Caco-2 (cell line): Measurements from ENCODE around the gene STAC2. TPM values are rescaled to one million over a fixed set of nuclear protein-coding genes. Genes with fewer than 3 reads are reported as not detected.

ENCODE experiments used
- BruUV-seq: library from RNA; stranded (reverse); fragments of 400-500 nt; replicated peaks from 2 replicates; lab custom pipeline; 2021; lab: Mats Ljungman, UMichigan
- CTCF ChIA-PET: fragments of 300-600 bp; sonication (Branson Sonifier 250); formaldehyde crosslinking; loops from one replicate; lab custom pipeline; 2022; ENCODE audit warnings: antibody characterized with exemption; lab: Charles Lee
- POLR2A ChIA-PET: fragments of 300-600 bp; sonication (Branson Sonifier 250); formaldehyde crosslinking; loops from one replicate; lab custom pipeline; 2022; ENCODE audit warnings: antibody characterized with exemption; lab: Charles Lee
- DNase-seq, 2 experiments: peaks; one replicate each; pipeline versions ENCODE4 v3.0.0 to v3.0.0-alpha.2; 2020 to 2022
- H3K27me3 ChIP-seq: replicated peaks from 2 replicates; pipeline ENCODE4 v1.6.0; 2011; ENCODE audit warnings: low read length; ENCODE audit not compliant: control insufficient read depth, insufficient read depth
- H3K36me3 ChIP-seq: 2 replicates; pipeline ENCODE4 v1.5.1; 2011; ENCODE audit warnings: low read length; ENCODE audit not compliant: control insufficient read depth, insufficient read depth
- H3K4me1 ChIP-seq: fragments of 250-450 bp; sonication (Bioruptor Pico); 2 replicates; pipeline ENCODE4 v1.5.1; 2020; ENCODE audit warnings: mild to moderate bottlenecking
- H3K4me3 ChIP-seq: 2 replicates; pipeline ENCODE4 v1.5.1; 2011; ENCODE audit warnings: low read depth, mild to moderate bottlenecking, control low read depth, low read length
- H3K9me3 ChIP-seq: fragments of 250-450 bp; sonication (Bioruptor Pico); 2 replicates; pipeline ENCODE4 v1.5.1; 2020; ENCODE audit warnings: mild to moderate bottlenecking, moderate library complexity
- H3K27ac Mint-ChIP-seq: one replicate; pipeline ENCODE4 v1.8.0; 2022; ENCODE audit warnings: mixed read lengths; ENCODE audit not compliant: unreplicated experiment
- H3K27me3 Mint-ChIP-seq: one replicate; pipeline ENCODE4 v1.8.0; 2022; ENCODE audit warnings: mixed read lengths; ENCODE audit not compliant: insufficient read depth, unreplicated experiment
- H3K36me3 Mint-ChIP-seq: one replicate; pipeline ENCODE4 v1.8.0; 2022; ENCODE audit warnings: mild to moderate bottlenecking, mixed read lengths; ENCODE audit not compliant: insufficient read depth, unreplicated experiment
- H3K4me1 Mint-ChIP-seq: one replicate; pipeline ENCODE4 v1.8.0; 2022; ENCODE audit warnings: low read depth, mixed read lengths; ENCODE audit not compliant: unreplicated experiment
- H3K4me3 Mint-ChIP-seq: one replicate; pipeline ENCODE4 v1.8.0; 2022; ENCODE audit warnings: mild to moderate bottlenecking, moderate library complexity, mixed read lengths; ENCODE audit not compliant: unreplicated experiment
- H3K9me3 Mint-ChIP-seq: one replicate; pipeline ENCODE4 v1.8.0; 2022; ENCODE audit warnings: mixed read lengths; ENCODE audit not compliant: unreplicated experiment
- intact Hi-C: fragments of 100-400 bp; cut with micrococcal nuclease; formaldehyde crosslinking; loops from one replicate; pipeline ENCODE4 v1.10.0; 2022; ENCODE audit not compliant: unreplicated experiment
- total RNA-seq: library from RNA; stranded (reverse); gene quantifications from 2 replicates; pipeline ENCODE4 v1.2.3, GENCODE V29; 2022
- TF ChIP-seq, protein P1 (sequence below), 2 experiments: fragments of 200-600 bp in 1 of 2; IDR thresholded peaks; 1 replicate in 1 of 2; 2 replicates in 1 of 2; pipeline versions ENCODE4 v1.5.1 to v1.8.0; 2011 to 2022; ENCODE audit warnings: antibody characterized with exemption in 1 of 2, control low read depth in 1 of 2, inconsistent platforms in 1 of 2, low read depth in 1 of 2, low read length in 1 of 2, mild to moderate bottlenecking in 1 of 2, moderate library complexity in 1 of 2; ENCODE audit not compliant: insufficient read depth in 1 of 2, severe bottlenecking in 1 of 2, unreplicated experiment in 1 of 2

The STAC2 gene
- total RNA-seq, 1 experiment from 2014 or later = 0.09 TPM

DNA sequence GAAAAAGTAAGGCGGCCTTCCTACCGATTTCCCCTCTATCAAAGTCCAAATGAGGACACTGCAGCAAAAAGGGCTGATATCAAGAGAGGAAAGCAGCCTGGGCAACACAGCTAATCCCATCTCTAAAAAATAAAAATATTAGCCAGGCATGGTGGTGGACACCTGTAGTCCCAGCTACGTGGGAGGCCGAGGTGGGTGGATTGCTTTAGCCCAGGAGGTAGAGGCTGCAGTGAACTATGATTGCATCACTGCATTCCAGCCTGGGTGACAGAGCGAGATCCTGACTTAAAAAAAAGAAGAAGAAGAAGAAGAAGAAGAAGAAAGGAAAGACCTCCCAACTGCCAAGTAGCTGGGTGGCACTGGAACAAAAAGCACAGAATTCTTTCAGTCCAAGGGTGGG, 42.7 kb downstream of the STAC2 start:
- Mint-ChIP-seq H3K9me3 (no peaks in the 10 kb centered on the region), H3K36me3 (no peaks in the 10 kb centered on the region), H3K4me3 (no peak overlapping the region), H3K4me1 (no peaks in the 10 kb centered on the region), H3K27ac (no peak overlapping the region), H3K27me3 (no peaks in the 10 kb centered on the region)
- H3K27me3 ChIP-seq = no peaks in the 10 kb centered on the region
- H3K36me3 ChIP-seq = no peaks in the 10 kb centered on the region; the same call in 1 of the 2 replicates
- BruUV-seq = no TSS peak
- H3K4me1 ChIP-seq = no peaks in the 10 kb centered on the region
- POLR2A ChIA-PET = no interaction called here
- no peaks in the 10 kb centered on the region for H3K9me3 ChIP-seq
- TF ChIP-seq, protein P1, sequence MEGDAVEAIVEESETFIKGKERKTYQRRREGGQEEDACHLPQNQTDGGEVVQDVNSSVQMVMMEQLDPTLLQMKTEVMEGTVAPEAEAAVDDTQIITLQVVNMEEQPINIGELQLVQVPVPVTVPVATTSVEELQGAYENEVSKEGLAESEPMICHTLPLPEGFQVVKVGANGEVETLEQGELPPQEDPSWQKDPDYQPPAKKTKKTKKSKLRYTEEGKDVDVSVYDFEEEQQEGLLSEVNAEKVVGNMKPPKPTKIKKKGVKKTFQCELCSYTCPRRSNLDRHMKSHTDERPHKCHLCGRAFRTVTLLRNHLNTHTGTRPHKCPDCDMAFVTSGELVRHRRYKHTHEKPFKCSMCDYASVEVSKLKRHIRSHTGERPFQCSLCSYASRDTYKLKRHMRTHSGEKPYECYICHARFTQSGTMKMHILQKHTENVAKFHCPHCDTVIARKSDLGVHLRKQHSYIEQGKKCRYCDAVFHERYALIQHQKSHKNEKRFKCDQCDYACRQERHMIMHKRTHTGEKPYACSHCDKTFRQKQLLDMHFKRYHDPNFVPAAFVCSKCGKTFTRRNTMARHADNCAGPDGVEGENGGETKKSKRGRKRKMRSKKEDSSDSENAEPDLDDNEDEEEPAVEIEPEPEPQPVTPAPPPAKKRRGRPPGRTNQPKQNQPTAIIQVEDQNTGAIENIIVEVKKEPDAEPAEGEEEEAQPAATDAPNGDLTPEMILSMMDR (IDR thresholded peaks at IDR 0.05; ENCODE audit: insufficient read depth in 1 of 2, low read depth in 1 of 2, low read length in 1 of 2, severe bottlenecking in 1 of 2, unreplicated experiment in 1 of 2) = no peak
- no peak for DNase-seq
- CTCF ChIA-PET = interaction anchor here (0.6 to 1.2 kb wide), 2 partner anchors 9 to 26 kb away, joined by 3 to 8 read pairs; no protein-coding TSS in a partner anchor
- intact Hi-C loops = no loop called here
- H3K4me3 ChIP-seq = no peak overlapping the region

DNA sequence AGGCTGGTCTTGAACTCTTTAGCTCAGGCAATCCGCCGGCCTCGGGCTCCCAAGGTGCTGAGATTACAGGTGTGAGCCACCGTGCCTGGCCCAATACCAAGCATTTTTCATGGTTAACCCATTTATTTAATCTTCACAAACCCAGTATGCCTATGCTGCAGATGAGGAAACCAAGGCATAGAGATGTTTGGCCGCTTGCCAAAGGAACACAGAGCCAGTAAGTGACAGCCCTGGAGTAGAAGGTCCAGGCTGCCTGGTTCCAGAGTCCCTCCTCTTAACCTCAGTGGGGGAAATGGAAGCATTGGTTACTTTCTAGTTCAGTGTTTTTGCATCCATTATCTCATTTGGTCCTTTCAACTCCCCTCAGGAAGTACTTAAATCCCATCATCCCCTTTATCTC, 44.4 kb downstream of the STAC2 start:
- H3K4me3 Mint-ChIP-seq = no peak overlapping the region
- CTCF ChIA-PET = interaction anchor here (0.6 to 0.7 kb wide), 2 partner anchors 63 to 110 kb away, joined by 3 to 8 read pairs; no protein-coding TSS in a partner anchor

DNA sequence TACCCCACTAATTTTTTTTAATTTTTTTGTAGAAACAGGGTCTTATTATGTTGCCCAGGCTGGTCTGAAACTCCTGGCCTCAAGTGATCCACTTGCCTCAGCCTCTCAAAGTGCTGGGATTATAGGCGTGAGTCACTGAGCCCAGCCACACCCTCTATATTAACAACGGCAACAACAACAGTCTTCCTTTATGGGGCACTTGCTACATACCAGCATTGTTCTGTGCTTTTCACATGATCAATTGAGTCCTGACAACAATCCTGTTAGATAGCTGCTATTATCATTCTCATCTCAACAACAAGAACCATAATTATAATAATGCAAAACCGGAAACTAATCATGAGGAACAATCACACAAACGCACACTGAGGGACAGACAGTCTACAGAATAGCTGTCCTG, 47.2 kb downstream of the STAC2 start:
- Mint-ChIP-seq H3K27ac (no peak overlapping the region), H3K27me3 (no peaks in the 10 kb centered on the region), H3K4me1 (no peaks in the 10 kb centered on the region), H3K4me3 (no peak overlapping the region), H3K9me3 (no peaks in the 10 kb centered on the region), H3K36me3 (no peaks in the 10 kb centered on the region)
- TF ChIP-seq, protein P1 (IDR thresholded peaks at IDR 0.05; ENCODE audit: insufficient read depth in 1 of 2, low read depth in 1 of 2, low read length in 1 of 2, severe bottlenecking in 1 of 2, unreplicated experiment in 1 of 2) = no peak
- BruUV-seq = no TSS peak
- H3K4me1 ChIP-seq = no peaks in the 10 kb centered on the region
- no peaks in the 10 kb centered on the region for H3K9me3 ChIP-seq
- DNase-seq = no peak
- CTCF ChIA-PET = no interaction called here
- intact Hi-C loops = no loop called here
- POLR2A ChIA-PET = no interaction called here
- no peak overlapping the region for H3K4me3 ChIP-seq
- no peaks in the 10 kb centered on the region for H3K27me3 ChIP-seq
- H3K36me3 ChIP-seq = no peaks in the 10 kb centered on the region

More for the DNA sequence above, 44.4 kb downstream of the STAC2 start:
- Mint-ChIP-seq H3K36me3 (no peaks in the 10 kb centered on the region), H3K27ac (no peak overlapping the region), H3K27me3 (no peaks in the 10 kb centered on the region), H3K9me3 (no peaks in the 10 kb centered on the region), H3K4me1 (no peaks in the 10 kb centered on the region)
- intact Hi-C loops = no loop called here
- no TSS peak for BruUV-seq
- H3K27me3 ChIP-seq = no peaks in the 10 kb centered on the region
- POLR2A ChIA-PET = no interaction called here
- TF ChIP-seq, protein P1 (IDR thresholded peaks at IDR 0.05; ENCODE audit: insufficient read depth in 1 of 2, low read depth in 1 of 2, low read length in 1 of 2, severe bottlenecking in 1 of 2, unreplicated experiment in 1 of 2) = no peak
- H3K4me3 ChIP-seq = no peak overlapping the region
- H3K36me3 ChIP-seq = no peaks in the 10 kb centered on the region; the same call in 1 of the 2 replicates
- no peak for DNase-seq
- no peaks in the 10 kb centered on the region for H3K4me1 ChIP-seq
- H3K9me3 ChIP-seq = no peaks in the 10 kb centered on the region
